HL-60/S4 treated with phorbol 12-myristate 13-acetate at 8.2 ng/mL for 4 days and 3 days (cell line): Measurements from ENCODE around the gene PLB1.
"Not testable (repeated sequence)": the region's sequence is repeated elsewhere in the genome, so short reads cannot be mapped to it uniquely, and the experiment has no call there.

Experiments
- in situ Hi-C: fragments of 300-500 bp; cut with MboI; formaldehyde crosslinking; loops from 2 replicates; pipeline ENCODE4 v1.15.0; 2022; ENCODE audit warnings: low sequenced_read_pairs

Gene PLB1

GRCh38 chr2:28663359-28663758 lies 167.5 kb downstream of the PLB1 start:
- in situ Hi-C loops = no loop called here

GRCh38 chr2:28664120-28664842 lies 168.4 kb downstream of the PLB1 start:
- in situ Hi-C loops = no loop called here

GRCh38 chr2:28665041-28665704 lies 169.3 kb downstream of the PLB1 start:
- in situ Hi-C loops = no loop called here

- in situ Hi-C loops = not testable (repeated sequence)
These were observed 170.0 kb downstream of the PLB1 start for GRCh38 chr2:28665811-28666377.

GRCh38 chr2:28666496-28667184 lies 170.8 kb downstream of the PLB1 start:
- in situ Hi-C loops = no loop called here

- in situ Hi-C loops = no loop called here
These were observed 171.4 kb downstream of the PLB1 start for GRCh38 chr2:28667261-28667660.

- in situ Hi-C loops = no loop called here
These were observed 172.4 kb downstream of the PLB1 start for GRCh38 chr2:28668106-28668814.

- in situ Hi-C loops = no loop called here
These were observed 173.0 kb downstream of the PLB1 start for GRCh38 chr2:28668880-28669279.

- in situ Hi-C loops = no loop called here
These were observed 175.0 kb downstream of the PLB1 start for GRCh38 chr2:28670856-28671255.

- in situ Hi-C loops = no loop called here
These were observed 177.5 kb downstream of the PLB1 start for GRCh38 chr2:28673338-28673737.

GRCh38 chr2:28674062-28674712 lies 178.3 kb downstream of the PLB1 start:
- in situ Hi-C loops = no loop called here

GRCh38 chr2:28674713-28675068 lies 178.8 kb downstream of the PLB1 start:
- in situ Hi-C loops = no loop called here

GRCh38 chr2:28676152-28676835 lies 180.4 kb downstream of the PLB1 start:
- in situ Hi-C loops = no loop called here

- in situ Hi-C loops = no loop called here
These were observed 182.5 kb downstream of the PLB1 start for GRCh38 chr2:28678175-28678855.

GRCh38 chr2:28678944-28679343 lies 183.1 kb downstream of the PLB1 start:
- in situ Hi-C loops = no loop called here

- in situ Hi-C loops = no loop called here
These were observed 184.8 kb downstream of the PLB1 start for GRCh38 chr2:28680657-28681056.

GRCh38 chr2:28681158-28681571 lies 185.3 kb downstream of the PLB1 start:
- in situ Hi-C loops = no loop called here

GRCh38 chr2:28681606-28682005 lies 185.7 kb downstream of the PLB1 start:
- in situ Hi-C loops = no loop called here

GRCh38 chr2:28683100-28683706 lies 187.3 kb downstream of the PLB1 start:
- in situ Hi-C loops = no loop called here
